ENCODE data around the gene PROX2.

PROX2 gene

GRCh38 chr14:74836251-74836960, 39.5 kb downstream of the PROX2 start:
- no peak overlapping the region for H3K4me3 ChIP-seq (ENCODE audit: low read depth, low read length)
- TF ChIP-seq CTCF (IDR thresholded peaks at IDR 0.05; ENCODE audit: low read depth, low read length): no peak
- DNase-seq (ENCODE audit: low read depth, low spot score): peak; percentile 55
- in situ Hi-C loops (cut with HindIII; ENCODE audit: low sequenced_read_pairs): no loop called here

- no peak for DNase-seq (ENCODE audit: low read depth, low spot score)
- no peak overlapping the region for H3K4me3 ChIP-seq (ENCODE audit: low read depth, low read length)
- TF ChIP-seq CTCF (IDR thresholded peaks at IDR 0.05; ENCODE audit: low read depth, low read length): no peak
These were observed 40.2 kb downstream of the PROX2 start for GRCh38 chr14:74835645-74836250.

DNA sequence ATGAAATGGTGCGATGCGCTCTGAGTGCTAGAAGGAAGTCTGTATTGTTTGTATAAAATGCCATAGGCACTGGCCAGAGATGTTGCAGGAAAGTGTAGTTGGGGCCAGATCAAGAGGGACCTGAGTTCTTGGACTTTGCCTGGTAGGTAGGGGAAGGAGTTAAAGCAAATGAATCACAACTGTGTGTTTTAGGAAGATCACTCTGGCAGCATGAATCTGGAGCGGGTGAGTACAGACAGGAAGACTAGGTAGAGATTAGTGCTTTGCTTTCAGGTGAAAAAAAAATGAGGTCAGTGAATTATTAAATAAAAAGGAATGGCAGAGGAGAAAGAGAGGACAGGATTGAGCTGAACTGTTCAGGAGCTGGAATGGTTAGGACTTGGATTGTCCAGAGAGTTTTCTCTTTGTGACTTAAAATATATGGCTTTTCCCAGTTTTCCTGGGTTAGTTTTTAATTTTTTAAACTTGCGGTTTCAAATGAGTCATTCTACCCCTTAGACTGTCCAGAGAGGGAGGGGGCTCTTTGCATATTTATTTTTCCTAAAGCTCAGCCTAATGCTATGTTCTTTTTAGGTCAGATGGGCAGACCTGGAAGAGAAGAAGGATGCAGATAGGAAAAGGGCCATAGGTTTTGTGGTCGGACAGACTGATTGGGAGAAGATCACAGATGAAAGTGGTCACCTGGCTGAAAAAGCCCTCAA, 41.1 kb downstream of the PROX2 start:
- H3K4me3 ChIP-seq (ENCODE audit: low read depth, low read length): no peak overlapping the region
- no peak for TF ChIP-seq CTCF (IDR thresholded peaks at IDR 0.05; ENCODE audit: low read depth, low read length)
- DNase-seq (ENCODE audit: low read depth, low spot score): peak; percentile 50
- in situ Hi-C loops (cut with HindIII; ENCODE audit: low sequenced_read_pairs): no loop called here

More at GRCh38 chr14:74835645-74836250, 40.2 kb downstream of the PROX2 start:
- in situ Hi-C loops (cut with HindIII; ENCODE audit: low sequenced_read_pairs): no loop called here

DNA sequence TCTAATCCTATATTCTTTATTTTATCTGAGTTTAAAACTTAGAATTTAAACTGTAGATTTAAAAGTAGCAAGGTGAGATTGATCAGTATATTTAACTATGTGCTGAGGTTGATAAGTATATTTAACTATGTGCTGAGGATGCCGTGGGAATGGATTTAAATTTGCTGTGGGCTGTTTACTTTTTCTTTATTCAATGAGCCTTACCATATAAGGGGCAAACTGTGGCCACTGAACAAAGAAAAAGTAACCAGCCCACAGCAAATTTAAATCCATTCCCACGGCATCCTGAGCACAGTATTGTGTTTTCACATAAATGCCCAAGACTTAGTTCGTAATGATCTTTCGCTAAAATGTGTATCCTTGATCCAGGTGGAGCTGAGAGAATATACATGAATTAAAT, 43.1 kb downstream of the PROX2 start:
- in situ Hi-C loops (cut with HindIII; ENCODE audit: low sequenced_read_pairs): no loop called here
- no peak for TF ChIP-seq CTCF (IDR thresholded peaks at IDR 0.05; ENCODE audit: low read depth, low read length)
- H3K4me3 ChIP-seq (ENCODE audit: low read depth, low read length): no peak overlapping the region
- no peak for DNase-seq (ENCODE audit: low read depth, low spot score)

GRCh38 chr14:74829251-74829650, 46.7 kb downstream of the PROX2 start:
- no peak for TF ChIP-seq CTCF (IDR thresholded peaks at IDR 0.05; ENCODE audit: low read depth, low read length)
- no peak overlapping the region for H3K4me3 ChIP-seq (ENCODE audit: low read depth, low read length)
- in situ Hi-C loops (cut with HindIII; ENCODE audit: low sequenced_read_pairs): no loop called here
- DNase-seq (ENCODE audit: low read depth, low spot score): no peak

DNA sequence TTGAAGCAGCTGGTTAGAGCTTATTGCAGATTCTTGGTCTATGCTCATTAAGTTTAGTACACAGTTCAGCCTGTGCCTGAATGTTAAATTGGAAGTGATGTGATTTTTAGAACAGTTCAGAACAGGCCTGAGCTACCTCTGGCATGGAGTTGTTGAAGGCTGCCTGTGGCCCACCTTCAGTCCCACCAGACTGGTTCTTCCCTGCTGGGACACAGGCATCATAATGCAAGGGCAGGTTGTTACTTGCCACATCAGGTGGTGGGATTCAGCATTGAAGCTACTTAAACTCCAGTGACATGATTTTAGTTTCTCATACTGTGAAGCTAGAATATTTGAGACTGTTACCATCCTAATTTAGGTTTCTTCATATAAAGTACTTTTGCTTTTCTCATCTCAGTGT, 49.4 kb downstream of the PROX2 start:
- no peak for DNase-seq (ENCODE audit: low read depth, low spot score)
- in situ Hi-C loops (cut with HindIII; ENCODE audit: low sequenced_read_pairs): no loop called here
- no peak overlapping the region for H3K4me3 ChIP-seq (ENCODE audit: low read depth, low read length)
- no peak for TF ChIP-seq CTCF (IDR thresholded peaks at IDR 0.05; ENCODE audit: low read depth, low read length)
